GM23248 (cell line): Measurements from ENCODE around the gene IFIH1.

Experiments
- EZH2 ChIP-seq: fragments of 200-600 bp; sonication (generic); IDR thresholded peaks from 2 replicates; pipeline ENCODE4 v1.6.1; 2018; ENCODE audit warnings: antibody characterized with exemption, mild to moderate bottlenecking; ENCODE audit not compliant: insufficient read depth, poor library complexity, severe bottlenecking
- EZH2phosphoT487 ChIP-seq: fragments of 200-600 bp; sonication (generic); IDR thresholded peaks from 2 replicates; pipeline ENCODE4 v1.6.1; 2018; ENCODE audit warnings: antibody characterized with exemption, moderate library complexity, mild to moderate bottlenecking, low read depth; ENCODE audit not compliant: insufficient read depth

DNA sequence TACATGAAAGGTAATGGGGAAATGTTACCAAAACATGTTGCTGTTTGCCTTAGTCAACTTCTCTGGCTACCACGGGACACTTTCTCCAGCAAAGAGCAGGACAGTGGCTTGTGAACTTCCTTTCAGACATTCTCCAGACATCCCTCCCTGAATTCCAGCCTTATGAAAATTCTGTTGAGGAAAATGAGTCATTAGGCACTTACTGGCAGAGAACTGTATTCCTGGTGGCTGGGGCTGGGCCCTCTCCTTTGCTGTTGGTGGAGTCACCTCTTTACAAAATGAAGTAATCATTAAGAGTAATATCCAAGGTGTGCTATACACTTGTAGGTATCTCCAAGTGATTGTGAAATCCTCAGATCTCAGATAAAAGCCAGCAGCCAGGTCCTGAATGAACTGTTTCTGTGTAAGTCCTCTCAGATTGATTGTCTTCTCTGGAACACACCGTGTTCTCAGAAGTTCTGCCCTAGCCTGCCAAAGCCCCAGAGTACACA, 73.9 kb downstream of the IFIH1 start:
- TF ChIP-seq EZH2phosphoT487 (no peak), EZH2 (no peak)
